HepG2 (cell line): Measurements from ENCODE around the gene LYZ. TPM values are rescaled to one million over a fixed set of nuclear protein-coding genes. Genes with fewer than 3 reads are reported as not detected.

Source experiments
- BRD4 ChIP-seq: sonication (generic); formaldehyde crosslinking; IDR thresholded peaks from 2 replicates; pipeline ENCODE4 v1.4.0; 2020; ENCODE audit warnings: missing genetic modification reagents
- EEA1 ChIP-seq: sonication (generic); formaldehyde crosslinking; IDR thresholded peaks from 2 replicates; pipeline ENCODE4 v1.5.1; 2020; ENCODE audit warnings: mild to moderate bottlenecking, missing genetic modification reagents, borderline replicate concordance
- ESRRA ChIP-seq: sonication (generic); formaldehyde crosslinking; IDR thresholded peaks from 2 replicates; pipeline ENCODE4 v1.5.1; 2020; ENCODE audit warnings: mild to moderate bottlenecking, low read depth, missing genetic modification reagents
- FOXO1 ChIP-seq: sonication (generic); formaldehyde crosslinking; IDR thresholded peaks from 2 replicates; pipeline ENCODE4 v1.4.0; 2020; ENCODE audit warnings: missing genetic modification reagents
- HOXA5 ChIP-seq: sonication (generic); formaldehyde crosslinking; IDR thresholded peaks from 2 replicates; pipeline ENCODE4 v1.4.0; 2020; ENCODE audit warnings: missing genetic modification reagents
- JUNB ChIP-seq: sonication (generic); formaldehyde crosslinking; IDR thresholded peaks from 2 replicates; pipeline ENCODE4 v1.8.0; 2022; ENCODE audit warnings: missing genetic modification reagents, mild to moderate bottlenecking, borderline replicate concordance
- MAFG ChIP-seq: sonication (generic); formaldehyde crosslinking; IDR thresholded peaks from 2 replicates; pipeline ENCODE4 v1.5.1; 2020; ENCODE audit warnings: mild to moderate bottlenecking, missing genetic modification reagents
- MATR3 ChIP-seq: sonication (generic); formaldehyde crosslinking; IDR thresholded peaks from 2 replicates; pipeline ENCODE4 v1.4.0; 2020; ENCODE audit warnings: missing genetic modification reagents
- POLR2A ChIP-seq, 2 experiments: IDR thresholded peaks; 2 replicates each; pipeline ENCODE4 v1.6.1; 2011; ENCODE audit warnings: low read depth in 2 of 2, low read length in 2 of 2, mild to moderate bottlenecking in 1 of 2, moderate library complexity in 1 of 2; ENCODE audit not compliant: insufficient read depth in 1 of 2
- TARDBP ChIP-seq: sonication (generic); formaldehyde crosslinking; IDR thresholded peaks from 2 replicates; pipeline ENCODE4 v1.8.0; 2022; ENCODE audit warnings: mild to moderate bottlenecking, missing genetic modification reagents
- XBP1 ChIP-seq: sonication (generic); formaldehyde crosslinking; IDR thresholded peaks from 2 replicates; pipeline ENCODE4 v1.5.0; 2020; ENCODE audit warnings: missing genetic modification reagents
- ZBTB3 ChIP-seq: sonication (generic); formaldehyde crosslinking; IDR thresholded peaks from 2 replicates; pipeline ENCODE4 v1.4.0; 2020; ENCODE audit warnings: low read depth, mild to moderate bottlenecking, moderate library complexity, missing genetic modification reagents, borderline replicate concordance
- ZC3H4 ChIP-seq: sonication (generic); formaldehyde crosslinking; IDR thresholded peaks from 2 replicates; pipeline ENCODE4 v1.4.0; 2020; ENCODE audit warnings: missing genetic modification reagents, borderline replicate concordance
- ZFYVE20 ChIP-seq: sonication (generic); formaldehyde crosslinking; IDR thresholded peaks from 2 replicates; pipeline ENCODE4 v1.8.0; 2023; ENCODE audit warnings: low read depth, mild to moderate bottlenecking, moderate library complexity, missing genetic modification reagents, borderline replicate concordance
- ZNF180 ChIP-seq: sonication (generic); formaldehyde crosslinking; IDR thresholded peaks from 2 replicates; pipeline ENCODE4 v1.4.0; 2020; ENCODE audit warnings: low read depth, missing genetic modification reagents, borderline replicate concordance
- ZNF24 ChIP-seq: fragments of 450-650 bp; IDR thresholded peaks from 2 replicates; pipeline ENCODE4 v1.6.1; 2017; ENCODE audit warnings: antibody characterized with exemption, mild to moderate bottlenecking
- polyA plus RNA-seq, 8 experiments: library from polyadenylated mRNA; depleted of rRNA in 3 of 8; stranded (reverse) in 7 of 8; unstranded in 1 of 8; fragments of >200 nt; fragmentation: Illumina TruSeq in 4 of 8; extraction: Trizol in 4 of 8; gene quantifications; 2 replicates each; pipeline versions ENCODE4 v1.2.1 to v1.2.3, GENCODE V29; 2011 to 2016; ENCODE audit warnings: low read depth in 4 of 8, missing spikeins in 1 of 8, mixed read lengths in 1 of 8; ENCODE audit not compliant: insufficient read depth in 1 of 8
- total RNA-seq, 5 experiments: library from RNA; depleted of rRNA; stranded (reverse); fragments of >200 nt; fragmentation: Illumina TruSeq; extraction: Trizol; gene quantifications; 2 replicates each; pipeline ENCODE4 v1.2.3, GENCODE V29; 2016; ENCODE audit warnings: low read depth in 1 of 5
- TF ChIP-seq, protein P1 (sequence below): sonication (generic); formaldehyde crosslinking; IDR thresholded peaks from 2 replicates; pipeline ENCODE4 v1.5.1; 2020; ENCODE audit warnings: missing genetic modification reagents, mild to moderate bottlenecking, borderline replicate concordance
- TF ChIP-seq, protein P2 (sequence below): IDR thresholded peaks from 2 replicates; pipeline ENCODE4 v1.6.1; 2016
- TF ChIP-seq, protein P3 (sequence below): sonication (generic); formaldehyde crosslinking; IDR thresholded peaks from 2 replicates; pipeline ENCODE4 v1.9.0; 2021; ENCODE audit warnings: missing genetic modification reagents, borderline replicate concordance
- TF ChIP-seq, protein P4 (sequence below), 2 experiments: fragments of 450-650 bp in 1 of 2; sonication (generic) in 1 of 2; formaldehyde crosslinking; IDR thresholded peaks; 2 replicates each; pipeline versions ENCODE4 v1.5.0 to v1.8.0; 2020 to 2022; ENCODE audit warnings: mild to moderate bottlenecking in 1 of 2, missing genetic modification reagents in 1 of 2
- TF ChIP-seq, protein P5 (sequence below): sonication (generic); formaldehyde crosslinking; IDR thresholded peaks from 2 replicates; pipeline ENCODE4 v1.4.0; 2020; ENCODE audit warnings: missing genetic modification reagents

LYZ gene
- total and polyA plus RNA-seq, 2 of the 13 experiments (the other 11 are each of a cell fraction or from before 2014, with no cell fraction given): 1,788 to 2,054 TPM

DNA sequence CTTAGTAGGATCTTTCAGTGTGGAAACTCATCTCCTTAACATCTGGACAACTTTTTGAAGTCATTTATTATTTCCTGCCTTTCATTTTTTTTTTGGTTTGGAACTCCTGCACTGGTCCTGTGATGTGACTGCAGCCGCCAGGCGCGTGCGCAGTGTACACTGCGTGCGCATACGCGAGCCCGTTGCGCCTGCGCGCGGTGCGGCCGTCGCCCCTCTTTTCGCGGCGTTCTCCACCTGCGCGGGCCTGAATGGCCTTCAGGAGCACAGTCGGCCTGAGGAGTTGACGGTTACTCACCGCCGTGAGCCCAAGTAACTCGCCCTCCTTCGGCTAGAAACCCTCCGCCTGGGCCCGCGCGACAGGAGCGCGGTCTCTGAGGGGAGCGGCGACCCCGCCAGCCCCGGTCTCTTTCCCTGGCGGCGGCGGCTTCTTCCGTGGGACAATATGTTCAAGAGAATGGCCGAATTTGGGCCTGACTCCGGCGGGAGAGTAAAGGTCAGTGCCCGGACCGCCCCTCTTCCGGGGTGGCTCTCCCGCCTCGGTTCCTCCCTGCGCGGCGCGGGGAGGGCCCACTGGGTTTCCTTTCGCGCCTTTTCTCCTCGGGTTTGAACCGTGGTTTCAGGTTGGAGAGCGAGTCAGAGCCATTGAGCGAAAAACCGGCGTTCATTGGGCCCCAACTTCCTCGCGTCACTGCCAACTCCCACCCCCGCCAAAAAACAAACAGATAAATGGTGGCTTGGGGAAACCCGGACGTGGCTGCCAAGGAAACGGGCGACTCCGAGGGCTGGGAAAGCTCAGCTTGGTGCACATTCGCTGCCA, 11.6 kb downstream of the LYZ start, which contains the start of gene YEATS4 (continued):
- TF ChIP-seq JUNB (CRISPR knock-in tag) (peak; percentile 14; the same call in 1 of the 2 replicates), ZC3H4 (CRISPR knock-in tag) (no peak), POLR2A (IDR thresholded peaks at IDR 0.05; ENCODE audit: insufficient read depth in 1 of 2, low read depth in 2 of 2, low read length in 2 of 2) (peak; percentile 76 to 86), ZNF24 (no peak), ZBTB3 (CRISPR knock-in tag) (peak; percentile 46; the same call in 1 of the 2 replicates), EEA1 (CRISPR knock-in tag) (peak; percentile 72; the same call in 1 of the 2 replicates), ESRRA (peak; percentile 79; the same call in 1 of the 2 replicates), ZFYVE20 (CRISPR knock-in tag) (no peak), MATR3 (CRISPR knock-in tag) (no peak), XBP1 (CRISPR knock-in tag) (no peak), MAFG (CRISPR knock-in tag) (no peak), HOXA5 (CRISPR knock-in tag) (peak; percentile 58), ZNF180 (CRISPR knock-in tag) (no peak), FOXO1 (no peak; the same call in 1 of the 2 replicates), BRD4 (CRISPR knock-in tag) (peak; percentile 86), TARDBP (CRISPR knock-in tag) (peak; percentile 72)
- TF ChIP-seq, protein P1, sequence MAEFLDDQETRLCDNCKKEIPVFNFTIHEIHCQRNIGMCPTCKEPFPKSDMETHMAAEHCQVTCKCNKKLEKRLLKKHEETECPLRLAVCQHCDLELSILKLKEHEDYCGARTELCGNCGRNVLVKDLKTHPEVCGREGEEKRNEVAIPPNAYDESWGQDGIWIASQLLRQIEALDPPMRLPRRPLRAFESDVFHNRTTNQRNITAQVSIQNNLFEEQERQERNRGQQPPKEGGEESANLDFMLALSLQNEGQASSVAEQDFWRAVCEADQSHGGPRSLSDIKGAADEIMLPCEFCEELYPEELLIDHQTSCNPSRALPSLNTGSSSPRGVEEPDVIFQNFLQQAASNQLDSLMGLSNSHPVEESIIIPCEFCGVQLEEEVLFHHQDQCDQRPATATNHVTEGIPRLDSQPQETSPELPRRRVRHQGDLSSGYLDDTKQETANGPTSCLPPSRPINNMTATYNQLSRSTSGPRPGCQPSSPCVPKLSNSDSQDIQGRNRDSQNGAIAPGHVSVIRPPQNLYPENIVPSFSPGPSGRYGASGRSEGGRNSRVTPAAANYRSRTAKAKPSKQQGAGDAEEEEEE (CRISPR knock-in tag): 0 out of 2 replicates have a peak, but pooled peaks have one; percentile 53
- TF ChIP-seq, protein P2, sequence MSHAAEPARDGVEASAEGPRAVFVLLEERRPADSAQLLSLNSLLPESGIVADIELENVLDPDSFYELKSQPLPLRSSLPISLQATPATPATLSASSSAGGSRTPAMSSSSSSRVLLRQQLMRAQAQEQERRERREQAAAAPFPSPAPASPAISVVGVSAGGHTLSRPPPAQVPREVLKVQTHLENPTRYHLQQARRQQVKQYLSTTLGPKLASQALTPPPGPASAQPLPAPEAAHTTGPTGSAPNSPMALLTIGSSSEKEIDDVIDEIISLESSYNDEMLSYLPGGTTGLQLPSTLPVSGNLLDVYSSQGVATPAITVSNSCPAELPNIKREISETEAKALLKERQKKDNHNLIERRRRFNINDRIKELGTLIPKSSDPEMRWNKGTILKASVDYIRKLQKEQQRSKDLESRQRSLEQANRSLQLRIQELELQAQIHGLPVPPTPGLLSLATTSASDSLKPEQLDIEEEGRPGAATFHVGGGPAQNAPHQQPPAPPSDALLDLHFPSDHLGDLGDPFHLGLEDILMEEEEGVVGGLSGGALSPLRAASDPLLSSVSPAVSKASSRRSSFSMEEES: peak; percentile 72
- TF ChIP-seq, protein P3, sequence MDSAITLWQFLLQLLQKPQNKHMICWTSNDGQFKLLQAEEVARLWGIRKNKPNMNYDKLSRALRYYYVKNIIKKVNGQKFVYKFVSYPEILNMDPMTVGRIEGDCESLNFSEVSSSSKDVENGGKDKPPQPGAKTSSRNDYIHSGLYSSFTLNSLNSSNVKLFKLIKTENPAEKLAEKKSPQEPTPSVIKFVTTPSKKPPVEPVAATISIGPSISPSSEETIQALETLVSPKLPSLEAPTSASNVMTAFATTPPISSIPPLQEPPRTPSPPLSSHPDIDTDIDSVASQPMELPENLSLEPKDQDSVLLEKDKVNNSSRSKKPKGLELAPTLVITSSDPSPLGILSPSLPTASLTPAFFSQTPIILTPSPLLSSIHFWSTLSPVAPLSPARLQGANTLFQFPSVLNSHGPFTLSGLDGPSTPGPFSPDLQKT (CRISPR knock-in tag): no peak
- TF ChIP-seq, protein P4, sequence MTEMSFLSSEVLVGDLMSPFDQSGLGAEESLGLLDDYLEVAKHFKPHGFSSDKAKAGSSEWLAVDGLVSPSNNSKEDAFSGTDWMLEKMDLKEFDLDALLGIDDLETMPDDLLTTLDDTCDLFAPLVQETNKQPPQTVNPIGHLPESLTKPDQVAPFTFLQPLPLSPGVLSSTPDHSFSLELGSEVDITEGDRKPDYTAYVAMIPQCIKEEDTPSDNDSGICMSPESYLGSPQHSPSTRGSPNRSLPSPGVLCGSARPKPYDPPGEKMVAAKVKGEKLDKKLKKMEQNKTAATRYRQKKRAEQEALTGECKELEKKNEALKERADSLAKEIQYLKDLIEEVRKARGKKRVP (CRISPR knock-in tag; IDR thresholded peaks at IDR 0.05): peak in 1 of 2 experiments; percentile 57; a peak in 1 of 4 replicates
- TF ChIP-seq, protein P5, sequence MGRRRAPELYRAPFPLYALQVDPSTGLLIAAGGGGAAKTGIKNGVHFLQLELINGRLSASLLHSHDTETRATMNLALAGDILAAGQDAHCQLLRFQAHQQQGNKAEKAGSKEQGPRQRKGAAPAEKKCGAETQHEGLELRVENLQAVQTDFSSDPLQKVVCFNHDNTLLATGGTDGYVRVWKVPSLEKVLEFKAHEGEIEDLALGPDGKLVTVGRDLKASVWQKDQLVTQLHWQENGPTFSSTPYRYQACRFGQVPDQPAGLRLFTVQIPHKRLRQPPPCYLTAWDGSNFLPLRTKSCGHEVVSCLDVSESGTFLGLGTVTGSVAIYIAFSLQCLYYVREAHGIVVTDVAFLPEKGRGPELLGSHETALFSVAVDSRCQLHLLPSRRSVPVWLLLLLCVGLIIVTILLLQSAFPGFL (CRISPR knock-in tag): no peak
